H1 (cell line): ENCODE measurements around the gene PROX2. TPM values are rescaled to one million over a fixed set of nuclear protein-coding genes. Genes with fewer than 3 reads are reported as not detected.

Experiments
- CTCF ChIA-PET: fragments of 300-600 bp; sonication (Branson Sonifier 250); formaldehyde crosslinking; loops from one replicate; lab custom pipeline; 2021; ENCODE audit not compliant: partially characterized antibody; lab: Charles Lee
- POLR2A ChIA-PET: fragments of 300-600 bp; sonication (Branson Sonifier 250); formaldehyde crosslinking; loops from one replicate; lab custom pipeline; 2021; ENCODE audit warnings: inconsistent platforms; ENCODE audit not compliant: partially characterized antibody; lab: Charles Lee
- DNase-seq, 2 experiments: peaks; one replicate each; pipeline versions ENCODE4 v3.0.0 to v3.0.0-alpha.2; 2010 to 2022; ENCODE audit warnings: low spot score in 2 of 2, low read depth in 1 of 2, mixed read lengths in 1 of 2
- FAIRE-seq: peaks from 2 replicates; lab custom pipeline; 2011; peaks lifted over from hg19 to GRCh38; lab: Jason Lieb, UNC
- H2AFZ ChIP-seq: 2 replicates; pipeline ENCODE4 v1.8.1; 2012; ENCODE audit warnings: low read length, inconsistent platforms
- H2AK5ac ChIP-seq: 2 replicates; pipeline ENCODE4 v1.6.1; 2013; ENCODE audit warnings: low read depth, low read length
- H2BK120ac ChIP-seq: replicated peaks from 2 replicates; pipeline ENCODE3; 2013; ENCODE audit warnings: low read depth, low read length, inconsistent platforms
- H2BK12ac ChIP-seq: 2 replicates; pipeline ENCODE4 v1.6.1; 2013; ENCODE audit warnings: low read depth, low read length
- H2BK15ac ChIP-seq: 2 replicates; pipeline ENCODE4 v1.6.1; 2013; ENCODE audit warnings: low read length
- H2BK20ac ChIP-seq: 2 replicates; pipeline ENCODE4 v1.6.1; 2013; ENCODE audit warnings: low read length
- H2BK5ac ChIP-seq: 2 replicates; pipeline ENCODE4 v1.6.1; 2013; ENCODE audit warnings: low read depth, low read length
- H3K14ac ChIP-seq: 2 replicates; pipeline ENCODE4 v1.6.1; 2013; ENCODE audit warnings: inconsistent platforms; ENCODE audit not compliant: insufficient read length
- H3K18ac ChIP-seq: 2 replicates; pipeline ENCODE4 v1.6.1; 2013; ENCODE audit warnings: low read length; ENCODE audit errors: extremely low read depth
- H3K23ac ChIP-seq: 2 replicates; pipeline ENCODE4 v1.6.1; 2013; ENCODE audit warnings: inconsistent platforms; ENCODE audit not compliant: insufficient read length
- H3K23me2 ChIP-seq: 2 replicates; pipeline ENCODE4 v1.6.1; 2013; ENCODE audit warnings: low read depth, low read length
- H3K27ac ChIP-seq: 2 replicates; pipeline ENCODE4 v1.6.1; 2011; ENCODE audit warnings: low read depth, low read length, inconsistent platforms
- H3K27me3 ChIP-seq, 4 experiments: replicated peaks in 1 of 4; 1 replicate in 1 of 4; 2 replicates in 3 of 4; pipeline versions ENCODE4 v1.6.1 to v1.8.1; 2011 to 2013; ENCODE audit warnings: low read length in 3 of 4, mild to moderate bottlenecking in 3 of 4, inconsistent platforms in 2 of 4, mixed read lengths in 2 of 4, moderate library complexity in 1 of 4; ENCODE audit not compliant: control insufficient read depth in 3 of 4, insufficient read depth in 3 of 4; ENCODE audit errors: extremely low read depth in 1 of 4
- H3K36me3 ChIP-seq, 4 experiments: 2 replicates each; pipeline versions ENCODE4 v1.6.1 to v1.8.1; 2011 to 2013; ENCODE audit warnings: mild to moderate bottlenecking in 4 of 4, low read length in 3 of 4, moderate library complexity in 2 of 4, control low read depth in 1 of 4, inconsistent platforms in 1 of 4; ENCODE audit not compliant: insufficient read depth in 4 of 4, control insufficient read depth in 2 of 4
- H3K4ac ChIP-seq: replicated peaks from 2 replicates; pipeline ENCODE3; 2013; ENCODE audit warnings: low read length, low read depth, mixed read lengths, inconsistent platforms; ENCODE audit not compliant: insufficient read length
- H3K4me1 ChIP-seq, 4 experiments: replicated peaks in 1 of 4; 1 replicate in 1 of 4; 2 replicates in 3 of 4; pipeline versions ENCODE4 v1.6.1 to v1.8.1; 2011 to 2013; ENCODE audit warnings: low read length in 3 of 4, inconsistent platforms in 2 of 4, mixed read lengths in 1 of 4; ENCODE audit not compliant: insufficient read depth in 4 of 4, control insufficient read depth in 3 of 4
- H3K4me2 ChIP-seq, 2 experiments: 2 replicates each; pipeline versions ENCODE4 v1.6.1 to v1.8.1; 2011 to 2013; ENCODE audit warnings: low read depth in 2 of 2, low read length in 2 of 2, control low read depth in 1 of 2, inconsistent platforms in 1 of 2, mild to moderate bottlenecking in 1 of 2; ENCODE audit not compliant: insufficient read depth in 1 of 2
- H3K4me3 ChIP-seq, 4 experiments: fragments of 200-600, 300-600 bp in 1 of 4; sonication (generic), shearing (Covaris generic), sonication (Bioruptor Twin) in 1 of 4; 2 replicates each; pipeline versions ENCODE4 v1.5.1 to v1.8.1; 2011 to 2016; ENCODE audit warnings: low read length in 4 of 4, low read depth in 3 of 4, control low read depth in 2 of 4, inconsistent platforms in 2 of 4, mild to moderate bottlenecking in 2 of 4, mixed read lengths in 1 of 4, moderate library complexity in 1 of 4; ENCODE audit not compliant: insufficient read depth in 2 of 4; ENCODE audit errors: extremely low read depth in 1 of 4
- H3K56ac ChIP-seq: replicated peaks from 2 replicates; pipeline ENCODE3; 2013; ENCODE audit warnings: low read depth, mild to moderate bottlenecking, mixed read lengths, low read length, inconsistent platforms; ENCODE audit not compliant: insufficient read length
- H3K79me1 ChIP-seq: 2 replicates; pipeline ENCODE4 v1.6.1; 2013; ENCODE audit warnings: low read depth, low read length, control low read depth
- H3K79me2 ChIP-seq, 2 experiments: 2 replicates each; pipeline versions ENCODE4 v1.6.1 to v1.8.1; 2012 to 2013; ENCODE audit warnings: low read length in 2 of 2, mild to moderate bottlenecking in 2 of 2, inconsistent platforms in 1 of 2; ENCODE audit not compliant: insufficient read depth in 2 of 2, control insufficient read depth in 1 of 2
- H3K9ac ChIP-seq, 4 experiments: replicated peaks in 1 of 4; 1 replicate in 1 of 4; 2 replicates in 3 of 4; pipeline versions ENCODE4 v1.6.1 to v1.8.1; 2011 to 2013; ENCODE audit warnings: low read depth in 3 of 4, low read length in 3 of 4, control low read depth in 2 of 4, mild to moderate bottlenecking in 2 of 4, moderate library complexity in 2 of 4, inconsistent platforms in 1 of 4; ENCODE audit errors: extremely low read depth in 1 of 4
- H3K9me3 ChIP-seq, 2 experiments: 2 replicates each; pipeline versions ENCODE4 v1.6.1 to v1.8.1; 2012 to 2013; ENCODE audit warnings: mild to moderate bottlenecking in 2 of 2, moderate library complexity in 2 of 2, control low read depth in 1 of 2, inconsistent platforms in 1 of 2, low read depth in 1 of 2, low read length in 1 of 2, mixed read lengths in 1 of 2; ENCODE audit not compliant: insufficient read depth in 2 of 2
- H4K20me1 ChIP-seq, 2 experiments: replicated peaks in 1 of 2; 2 replicates each; pipeline versions ENCODE3 to v1.8.1; 2011 to 2013; ENCODE audit warnings: inconsistent platforms in 2 of 2, low read length in 2 of 2, mild to moderate bottlenecking in 1 of 2; ENCODE audit not compliant: insufficient read depth in 2 of 2, control insufficient read depth in 1 of 2
- H4K5ac ChIP-seq: 2 replicates; pipeline ENCODE4 v1.6.1; 2013; ENCODE audit warnings: low read length, low read depth, mixed read lengths, inconsistent platforms; ENCODE audit not compliant: insufficient read length
- H4K8ac ChIP-seq: 2 replicates; pipeline ENCODE4 v1.8.0; 2013; ENCODE audit warnings: mild to moderate bottlenecking, moderate library complexity, low read length, inconsistent platforms; ENCODE audit not compliant: insufficient read depth; ENCODE audit errors: extremely low read depth
- H4K91ac ChIP-seq: replicated peaks from 2 replicates; pipeline ENCODE3; 2013; ENCODE audit warnings: low read length, mixed read lengths, inconsistent platforms; ENCODE audit not compliant: insufficient read length
- CHD2 ChIP-seq: IDR thresholded peaks from 2 replicates; pipeline ENCODE4 v1.6.1; 2012; ENCODE audit warnings: low read length, improper control_type of control experiment
- CTBP2 ChIP-seq: IDR thresholded peaks from 2 replicates; pipeline ENCODE4 v1.7.0; 2011; ENCODE audit warnings: borderline replicate concordance, mild to moderate bottlenecking, moderate library complexity, mixed read lengths, low read length; ENCODE audit not compliant: insufficient read depth, insufficient read length
- KDM5A ChIP-seq: fragments of 200-600 bp; IDR thresholded peaks from 2 replicates; pipeline ENCODE4 v1.7.1; 2012; ENCODE audit warnings: mild to moderate bottlenecking, low read length, inconsistent platforms, mixed read lengths
- PHF8 ChIP-seq: fragments of 200-600 bp; sonication (generic); conservative IDR thresholded peaks from 2 replicates; pipeline ENCODE4 v1.7.1; 2012; ENCODE audit warnings: low read depth, mild to moderate bottlenecking, inconsistent platforms, low read length, moderate library complexity
- POU5F1 ChIP-seq: IDR thresholded peaks from 2 replicates; pipeline ENCODE4 v1.6.1; 2011; ENCODE audit warnings: low read depth, mild to moderate bottlenecking, low read length, moderate library complexity
- RXRA ChIP-seq: IDR thresholded peaks from 2 replicates; pipeline ENCODE4 v1.6.1; 2011; ENCODE audit warnings: low read depth, mild to moderate bottlenecking, low read length, moderate library complexity; ENCODE audit not compliant: insufficient read depth
- SIRT6 ChIP-seq: IDR thresholded peaks from one replicate; pipeline ENCODE4 v1.7.1; 2012; ENCODE audit warnings: low read length, inconsistent platforms
- SIX5 ChIP-seq: IDR thresholded peaks from 2 replicates; pipeline ENCODE4 v1.6.1; 2011; ENCODE audit warnings: mild to moderate bottlenecking, low read depth, low read length
- TEAD4 ChIP-seq: IDR thresholded peaks from 2 replicates; pipeline ENCODE4 v1.6.1; 2012; ENCODE audit warnings: low read depth, low read length, inconsistent platforms, mixed read lengths
- ZNF274 ChIP-seq: IDR thresholded peaks from 2 replicates; pipeline ENCODE4 v1.7.0; 2012; ENCODE audit warnings: low read length, borderline replicate concordance; ENCODE audit errors: extremely low read depth
- WGBS, 2 experiments: shearing (Covaris generic) in 1 of 2; methylation state at CpG; one replicate each; pipeline versions ENCODE4 v1.1.6 to v1.1.7; 2013 to 2015; ENCODE audit warnings: low lambda C conversion rate in 2 of 2, mixed read lengths in 2 of 2, inconsistent platforms in 1 of 2, low coverage in 1 of 2, missing lambda C conversion rate in 1 of 2; ENCODE audit not compliant: insufficient replicate concordance in 2 of 2, insufficient coverage in 1 of 2, insufficient read length in 1 of 2; ENCODE audit errors: extremely low coverage in 1 of 2, missing lambda C conversion rate in 1 of 2; 5-methylcytosine and 5-hydroxymethylcytosine counted together
- polyA plus RNA-seq, 7 experiments: library from polyadenylated mRNA; depleted of rRNA in 3 of 7; stranded (reverse) in 5 of 7; unstranded in 2 of 7; fragments of >200 nt in 5 of 7; fragments of 200-250 nt in 2 of 7; gene quantifications; 1 replicate in 5 of 7; 2 replicates in 1 of 7; 4 replicates in 1 of 7; pipeline versions ENCODE4 v1.2.1 to v1.2.3, GENCODE V29; 2011 to 2013; ENCODE audit warnings: missing spikeins in 2 of 7, mixed read lengths in 2 of 7
- total RNA-seq: library from RNA; stranded (reverse); fragmentation: NEBNext Ultra II Directional; extraction: Animal tissue kit (Norgen Biotek cat#: 25700); gene quantifications from 2 replicates; pipeline ENCODE4 v1.2.1, GENCODE V29; 2021
- TF ChIP-seq, protein P1 (sequence below): IDR thresholded peaks from 2 replicates; pipeline ENCODE4 v1.6.1; 2012; ENCODE audit warnings: inconsistent platforms
- TF ChIP-seq, protein P2 (sequence below): IDR thresholded peaks from 2 replicates; pipeline ENCODE4 v1.6.1; 2012; ENCODE audit warnings: low read length, inconsistent platforms

PROX2 gene
- total and polyA plus RNA-seq, 2 of the 8 experiments (the other 6 are each of a cell fraction or from before 2014, with no cell fraction given) = 0.03 TPM; not detected in 1

DNA sequence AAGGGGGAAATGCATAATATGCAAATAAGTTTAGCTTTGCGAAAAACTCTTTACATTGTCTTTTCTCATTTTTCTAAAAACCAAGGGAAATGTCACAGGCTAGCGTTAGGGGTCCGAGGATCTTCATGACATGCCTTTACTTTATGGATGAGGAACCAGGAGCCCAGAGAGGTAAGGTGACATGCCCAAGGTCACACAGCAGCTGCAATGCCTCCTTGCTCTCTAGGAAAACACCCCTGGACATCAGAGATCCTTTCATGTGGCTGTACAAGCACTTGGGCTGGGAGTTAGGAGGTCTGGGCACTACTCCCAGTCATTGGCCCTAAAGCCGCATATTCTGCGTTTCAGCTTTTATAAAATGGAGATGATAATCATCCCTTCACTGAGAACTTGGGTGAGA, 741 bp downstream of the PROX2 start:
- FAIRE-seq = no peak
- CTCF ChIA-PET = interaction anchor here (0.7 to 17.5 kb wide), 6 partner anchors 10 to 1329 kb away, joined by 3 to 364 read pairs (median 4); partner anchors contain the start of gene LTBP2
- no peak for TF ChIP-seq CTBP2
- TF ChIP-seq, protein P1, sequence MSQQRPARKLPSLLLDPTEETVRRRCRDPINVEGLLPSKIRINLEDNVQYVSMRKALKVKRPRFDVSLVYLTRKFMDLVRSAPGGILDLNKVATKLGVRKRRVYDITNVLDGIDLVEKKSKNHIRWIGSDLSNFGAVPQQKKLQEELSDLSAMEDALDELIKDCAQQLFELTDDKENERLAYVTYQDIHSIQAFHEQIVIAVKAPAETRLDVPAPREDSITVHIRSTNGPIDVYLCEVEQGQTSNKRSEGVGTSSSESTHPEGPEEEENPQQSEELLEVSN = no peak
- no peak for TF ChIP-seq KDM5A
- TF ChIP-seq PHF8 = no peak
- TF ChIP-seq CHD2 = no peak
- no peak for TF ChIP-seq TEAD4
- TF ChIP-seq, protein P2, sequence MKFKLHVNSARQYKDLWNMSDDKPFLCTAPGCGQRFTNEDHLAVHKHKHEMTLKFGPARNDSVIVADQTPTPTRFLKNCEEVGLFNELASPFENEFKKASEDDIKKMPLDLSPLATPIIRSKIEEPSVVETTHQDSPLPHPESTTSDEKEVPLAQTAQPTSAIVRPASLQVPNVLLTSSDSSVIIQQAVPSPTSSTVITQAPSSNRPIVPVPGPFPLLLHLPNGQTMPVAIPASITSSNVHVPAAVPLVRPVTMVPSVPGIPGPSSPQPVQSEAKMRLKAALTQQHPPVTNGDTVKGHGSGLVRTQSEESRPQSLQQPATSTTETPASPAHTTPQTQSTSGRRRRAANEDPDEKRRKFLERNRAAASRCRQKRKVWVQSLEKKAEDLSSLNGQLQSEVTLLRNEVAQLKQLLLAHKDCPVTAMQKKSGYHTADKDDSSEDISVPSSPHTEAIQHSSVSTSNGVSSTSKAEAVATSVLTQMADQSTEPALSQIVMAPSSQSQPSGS = no peak
- TF ChIP-seq POU5F1 = no peak
- no peak for TF ChIP-seq SIX5
- no peak for TF ChIP-seq RXRA
- no peak for TF ChIP-seq ZNF274
- TF ChIP-seq SIRT6 = no peak

More for the DNA sequence above, 741 bp downstream of the PROX2 start:
- H3K14ac ChIP-seq = no peak overlapping the region
- no peak overlapping the region for H2BK20ac ChIP-seq
- no peak overlapping the region for H3K4me2 ChIP-seq
- no peak overlapping the region for H2BK12ac ChIP-seq
- H3K4me3 ChIP-seq = no peak overlapping the region
- H3K79me1 ChIP-seq = no peaks in the 10 kb centered on the region
- no peak overlapping the region for H4K5ac ChIP-seq
- no peaks in the 10 kb centered on the region for H3K9me3 ChIP-seq
- H3K4ac ChIP-seq = no peak overlapping the region
- H3K18ac ChIP-seq = no peak overlapping the region
- no peak overlapping the region for H2AK5ac ChIP-seq
- POLR2A ChIA-PET = interaction anchor here (0.6 to 3.1 kb wide), 5 partner anchors 10 to 31 kb away, joined by 3 to 14 read pairs (median 4); no protein-coding TSS in a partner anchor
- no peak for DNase-seq
- H3K4me1 ChIP-seq = peaks cover 0 to 5% (median 3%) of the 10 kb centered on the region in 4 experiments; a peak in 3 of 7 replicates
- no peak overlapping the region for H3K23ac ChIP-seq
- H3K56ac ChIP-seq = no peak overlapping the region
- no peaks in the 10 kb centered on the region for H4K20me1 ChIP-seq
- H2BK15ac ChIP-seq = no peak overlapping the region
- H4K91ac ChIP-seq = no peak overlapping the region
- H2AFZ ChIP-seq = no peak overlapping the region
- H3K27me3 ChIP-seq = no peaks in the 10 kb centered on the region
- no peak overlapping the region for H2BK5ac ChIP-seq
- no peak overlapping the region for H2BK120ac ChIP-seq
- H3K36me3 ChIP-seq = no peaks in the 10 kb centered on the region
- no peak overlapping the region for H3K9ac ChIP-seq
- no peaks in the 10 kb centered on the region for H3K79me2 ChIP-seq
- no peak overlapping the region for H4K8ac ChIP-seq
- WGBS, 2 experiments = 87% methylated on average over 5 of the region's 5 CpGs; no CpG with 5 or more reads in 1 of the 2 experiments
- no peak overlapping the region for H3K27ac ChIP-seq
- H3K23me2 ChIP-seq = no peaks in the 10 kb centered on the region
